UCSD-AML1 (cell line): Measurements from ENCODE around the gene PRSS50.
"Not testable (repeated sequence)": the region's sequence is repeated elsewhere in the genome, so short reads cannot be mapped to it uniquely, and the experiment has no call there.

Experiments used
- DNase-seq: peaks from one replicate; lab custom pipeline; 2025; ENCODE audit not compliant: unreplicated experiment; lab: John Stamatoyannopoulos, UW

PRSS50 gene

GRCh38 chr3:46717447-46718231 lies at the start of gene PRSS50:
TSS of gene PRSS50 (minus strand) at chr3:46717869. CDS start at chr3:46717824, 45 bp downstream.
- DNase-seq: no peak

- DNase-seq: no peak
Measured at GRCh38 chr3:46764206-46764605, 46.5 kb upstream of the PRSS50 start.

GRCh38 chr3:46763178-46763577 lies 45.5 kb upstream of the PRSS50 start:
- DNase-seq: no peak

GRCh38 chr3:46759239-46760167 lies 41.8 kb upstream of the PRSS50 start:
- DNase-seq: no peak

- no peak for DNase-seq
Measured at GRCh38 chr3:46756642-46757041, 39.0 kb upstream of the PRSS50 start.

- DNase-seq: no peak
Measured at GRCh38 chr3:46755646-46756045, 38.0 kb upstream of the PRSS50 start.

GRCh38 chr3:46753127-46753526 lies 35.5 kb upstream of the PRSS50 start:
- not testable (repeated sequence) for DNase-seq

- DNase-seq: no peak
Measured at GRCh38 chr3:46750555-46751038, 32.9 kb upstream of the PRSS50 start.

- no peak for DNase-seq
Measured at GRCh38 chr3:46749129-46749528, 31.5 kb upstream of the PRSS50 start.

GRCh38 chr3:46748170-46748569 lies 30.5 kb upstream of the PRSS50 start:
- DNase-seq: no peak

- no peak for DNase-seq
Measured at GRCh38 chr3:46746711-46747110, 29.0 kb upstream of the PRSS50 start.

GRCh38 chr3:46742992-46743585 lies 25.4 kb upstream of the PRSS50 start:
- DNase-seq: no peak

- DNase-seq: not testable (repeated sequence)
Measured at GRCh38 chr3:46739565-46739964, 21.9 kb upstream of the PRSS50 start.

- no peak for DNase-seq
Measured at GRCh38 chr3:46737329-46737731, 19.7 kb upstream of the PRSS50 start.

- no peak for DNase-seq
Measured at GRCh38 chr3:46736006-46736872, 18.6 kb upstream of the PRSS50 start.

- no peak for DNase-seq
Measured at GRCh38 chr3:46734773-46735172, 17.1 kb upstream of the PRSS50 start.

GRCh38 chr3:46733026-46733800 lies 15.5 kb upstream of the PRSS50 start:
- DNase-seq: no peak

GRCh38 chr3:46731795-46732194 lies 14.1 kb upstream of the PRSS50 start:
- DNase-seq: no peak

GRCh38 chr3:46730819-46731218 lies 13.2 kb upstream of the PRSS50 start:
- no peak for DNase-seq

- no peak for DNase-seq
Measured at GRCh38 chr3:46729038-46729437, 11.4 kb upstream of the PRSS50 start.
